Lung (tissue), 12 donors: ENCODE data around the gene AMIGO3. TPM values are rescaled to one million over a fixed set of nuclear protein-coding genes. Genes with fewer than 3 reads are reported as not detected.

ENCODE experiments used
- ATAC-seq: fragments of 200-7000 bp; cut with Tn5 transposase; one replicate; pipeline ENCODE4 v1.9.1; 2020; ENCODE audit warnings: moderate number of reproducible peaks; ENCODE audit not compliant: insufficient read depth, low FRiP score
- DNase-seq, 3 donors: peaks; one replicate each; pipeline ENCODE4 v3.0.0-alpha.2; 2013 to 2017
- H3K27ac ChIP-seq, 2 donors: one replicate each; pipeline ENCODE4 v1.5.1; 2013; ENCODE audit warnings: mild to moderate bottlenecking in 2 of 2, moderate library complexity in 2 of 2, control low read depth in 1 of 2, inconsistent platforms in 1 of 2, low read depth in 1 of 2, low read length in 1 of 2
- H3K27me3 ChIP-seq, 3 donors: one replicate each; pipeline ENCODE4 v1.5.1; 2013; ENCODE audit warnings: low read length in 2 of 3; ENCODE audit not compliant: control insufficient read depth in 3 of 3, insufficient read depth in 3 of 3
- H3K36me3 ChIP-seq, 4 donors: one replicate each; pipeline ENCODE4 v1.5.1; 2013; ENCODE audit warnings: low read length in 4 of 4, mild to moderate bottlenecking in 1 of 4, moderate library complexity in 1 of 4; ENCODE audit not compliant: control insufficient read depth in 4 of 4, insufficient read depth in 4 of 4
- H3K4me1 ChIP-seq, 5 donors: one replicate each; pipeline ENCODE4 v1.5.1; 2013; ENCODE audit warnings: low read length in 5 of 5, mild to moderate bottlenecking in 2 of 5, moderate library complexity in 1 of 5; ENCODE audit not compliant: control insufficient read depth in 5 of 5, insufficient read depth in 5 of 5
- H3K4me3 ChIP-seq: one replicate; pipeline ENCODE4 v1.5.1; 2013; ENCODE audit warnings: mild to moderate bottlenecking, control low read depth, moderate library complexity
- H3K9ac ChIP-seq, 2 donors: one replicate each; pipeline ENCODE4 v1.5.1; 2013; ENCODE audit warnings: low read length in 2 of 2, control low read depth in 1 of 2; ENCODE audit not compliant: insufficient read depth in 1 of 2
- H3K9me3 ChIP-seq, 4 donors: one replicate each; pipeline ENCODE4 v1.5.1; 2013; ENCODE audit warnings: low read length in 3 of 4, mild to moderate bottlenecking in 1 of 4, moderate library complexity in 1 of 4; ENCODE audit not compliant: control insufficient read depth in 4 of 4, insufficient read depth in 3 of 4
- CTCF ChIP-seq: IDR thresholded peaks from 2 replicates; pipeline ENCODE4 v1.5.1; 2012; ENCODE audit warnings: mild to moderate bottlenecking; ENCODE audit errors: control extremely low read depth, extremely low read depth
- WGBS, 2 donors: extraction: QIAGEN DNeasy Blood & Tissue Kit; methylation state at CpG; one replicate each; pipeline ENCODE4 v1.1.7; 2013; 5-methylcytosine and 5-hydroxymethylcytosine counted together
- polyA plus RNA-seq, 2 donors: library from polyadenylated mRNA; stranded (reverse); fragments of 200-250 nt; gene quantifications; one replicate each; pipeline ENCODE4 v1.2.1, GENCODE V29; 2013
- total RNA-seq, 2 donors: library from RNA; depleted of rRNA in 1 of 2; stranded (reverse); fragments of >200 nt in 1 of 2; gene quantifications; one replicate each; pipeline ENCODE4 v1.2.1, GENCODE V29; 2014 to 2021
- donor health status: control.
- donor health status: control.
- donor health status: Bipolar disorder and iron deficiency.
- donor health status: healthy.
- donor health status: DM: yes; HTN: yes; CAD: no.

The AMIGO3 gene
- total and polyA plus RNA-seq, 4 donors: 0.25 to 0.63 (median 0.51) TPM; not detected in 1

DNA sequence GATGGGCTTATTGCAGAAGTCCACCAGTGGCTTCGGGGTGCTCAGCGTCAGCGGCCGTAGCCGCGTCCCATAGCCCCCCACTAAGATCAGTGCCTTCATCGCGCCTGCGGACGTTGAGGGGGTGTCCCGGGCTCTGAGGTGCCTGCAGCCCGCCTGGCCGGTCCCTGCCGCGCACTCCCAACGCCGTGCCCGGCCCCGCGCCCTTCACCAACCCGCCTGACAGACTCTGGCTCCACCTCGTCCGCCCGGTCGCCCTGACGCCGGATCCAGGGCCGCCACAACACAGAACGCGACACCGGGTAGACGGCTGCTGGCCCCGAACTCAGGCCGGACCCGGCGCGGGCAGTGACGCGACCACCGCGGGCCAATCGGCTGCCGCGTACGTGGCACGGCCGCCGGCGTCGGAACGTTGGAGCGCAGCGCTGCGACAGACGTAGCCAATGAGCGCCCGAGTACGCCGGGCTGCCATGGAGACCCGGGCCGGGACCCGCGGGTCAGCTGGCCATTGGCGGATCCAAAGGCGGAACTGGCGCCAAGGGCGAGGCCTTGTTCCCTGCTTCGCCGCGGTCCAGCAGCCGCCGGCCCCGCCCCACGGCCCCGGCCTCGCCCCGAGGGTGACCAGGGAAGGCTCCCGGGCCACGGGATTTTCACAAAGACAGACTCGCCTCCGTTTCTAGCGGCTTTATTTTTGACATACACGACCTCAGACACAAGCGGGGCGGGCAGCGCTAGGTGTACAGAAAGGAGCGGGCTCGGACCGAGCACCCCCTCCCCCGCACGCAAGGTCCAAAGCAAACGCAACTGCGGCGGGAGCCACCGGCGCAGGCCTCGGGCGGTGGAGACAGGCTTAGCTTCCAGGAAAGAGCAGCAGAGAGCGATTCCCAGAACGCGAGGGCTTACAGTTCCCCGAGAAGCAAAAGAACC is 4.4 kb upstream of the AMIGO3 start, which contains the start of gene GMPPB:
TSS of gene GMPPB (minus strand) at position 324 of the 924 bp plus-strand sequence. CDS start at position 99, 225 bp downstream.
- Histone ChIP-seq H3K9ac (peak within 1 kb of the TSS; percentile 65 to 95), H3K36me3 (peaks cover 7 to 39% (median 33%) of the 10 kb centered on the region in 4 donors), H3K4me3 (peak within 1 kb of the TSS; percentile 90), H3K4me1 (peaks cover 0 to 25% (median 7%) of the 10 kb centered on the region in 5 donors), H3K27ac (peak within 1 kb of the TSS; percentile 94 to 96), H3K9me3 (no peaks in the 10 kb centered on the region), H3K27me3 (no peaks in the 10 kb centered on the region)
- ATAC-seq (peak; percentile 93), DNase-seq (peak; percentile 97 to 98 (median 98))
- TF ChIP-seq CTCF: no peak
- 0 to 1% methylated on average over 97 to 102 of the region's 102 CpGs for whole genome bisulfite sequencing, 2 donors

GRCh38 chr3:49723296-49723627 is 3.8 kb upstream of the AMIGO3 start:
- TF ChIP-seq CTCF: no peak
- H3K27ac ChIP-seq: peak overlapping the region; percentile 94 to 96
- ATAC-seq (peak; percentile 6), DNase-seq (peak; percentile 36 to 51 (median 40))
- H3K9ac ChIP-seq: peak overlapping the region; percentile 65 to 95
- no peaks in the 10 kb centered on the region for H3K9me3 ChIP-seq
- H3K4me1 ChIP-seq: peaks cover 0 to 31% (median 11%) of the 10 kb centered on the region in 5 donors
- 0% methylated on average over 20 of the region's 20 CpGs for WGBS, 2 donors
- H3K4me3 ChIP-seq: peak overlapping the region; percentile 90
- H3K27me3 ChIP-seq: no peaks in the 10 kb centered on the region
- peaks cover 7 to 39% (median 33%) of the 10 kb centered on the region in 4 donors for H3K36me3 ChIP-seq

DNA sequence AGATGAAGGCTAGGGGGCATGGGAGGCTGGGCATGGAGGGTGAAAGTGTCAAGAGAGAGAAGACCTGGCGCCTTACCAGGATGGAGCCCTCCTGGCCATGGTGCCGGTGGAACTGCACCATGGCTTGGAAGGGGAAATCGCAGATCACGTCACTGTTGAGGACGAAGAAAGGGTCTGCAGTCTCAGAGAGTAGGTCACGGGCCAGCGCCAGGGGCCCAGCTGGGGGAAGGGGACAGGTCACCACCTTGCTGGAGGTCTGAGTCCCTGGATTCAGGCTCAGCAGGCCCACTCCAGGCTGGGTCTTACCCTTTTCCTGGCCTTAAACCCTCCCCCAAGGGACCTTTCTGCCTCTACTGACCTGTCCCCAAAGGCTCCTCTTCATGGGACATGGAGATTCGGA is 3.4 kb upstream of the AMIGO3 start:
- no peak for TF ChIP-seq CTCF
- H3K27ac ChIP-seq: peak overlapping the region in 1 of 2 donors; percentile 94
- no peak for DNase-seq
- H3K4me3 ChIP-seq: peak overlapping the region; percentile 90
- peaks cover 0 to 32% (median 11%) of the 10 kb centered on the region in 5 donors for H3K4me1 ChIP-seq
- WGBS, 2 donors: 61 to 80% methylated on average over 8 of the region's 8 CpGs
- ATAC-seq: no peak
- H3K9me3 ChIP-seq: no peaks in the 10 kb centered on the region
- peak overlapping the region; percentile 65 to 95 for H3K9ac ChIP-seq
- no peaks in the 10 kb centered on the region for H3K27me3 ChIP-seq
- H3K36me3 ChIP-seq: peaks cover 7 to 37% (median 29%) of the 10 kb centered on the region in 4 donors
